Measurements from ENCODE around the gene PCDHB4. TPM values are rescaled to one million over a fixed set of nuclear protein-coding genes. Genes with fewer than 3 reads are reported as not detected.
A peak's percentile ranks its signal among the peaks of the same experiment; 100 is the strongest.
"Not testable (repeated sequence)": the region's sequence is repeated elsewhere in the genome, so short reads cannot be mapped to it uniquely, and the experiment has no call there.

PCDHB4 gene
- total RNA-seq, 1 experiment from 2014 or later: 0.26 TPM

GRCh38 chr5:141135718-141136266 lies 14.2 kb downstream of the PCDHB4 start:
- no peak for TF ChIP-seq CTCF (IDR thresholded peaks at IDR 0.05)
- no peaks in the 10 kb centered on the region for H3K36me3 ChIP-seq (ENCODE audit: control insufficient read depth, insufficient read depth, low read length)
- no peak for ATAC-seq
- in situ Hi-C loops (cut with HindIII; ENCODE audit: low pct_unique_long_range_greater_than_20kb, low sequenced_read_pairs): no loop called here
- DNase-seq (ENCODE audit: low read depth, low spot score): no peak
- no peak overlapping the region for H3K4me3 ChIP-seq (ENCODE audit: low read depth in 2 of 2, low read length in 2 of 2)
- CTCF ChIA-PET: no interaction called here
- no peak overlapping the region for H3K27ac ChIP-seq (ENCODE audit: low read length)
- POLR2A ChIA-PET: no interaction called here
- no peaks in the 10 kb centered on the region for H3K4me1 ChIP-seq (ENCODE audit: control insufficient read depth, insufficient read depth, low read length)
- no TSS peak for BruUV-seq (replicated peaks)
- H3K9me3 ChIP-seq (ENCODE audit: control insufficient read depth, insufficient read depth, low read depth, low read length): no peaks in the 10 kb centered on the region
- H3K27me3 ChIP-seq (ENCODE audit: control insufficient read depth, insufficient read depth, low read length): no peaks in the 10 kb centered on the region
- intact Hi-C loops (cut with micrococcal nuclease; ENCODE audit: unreplicated experiment): no loop called here

GRCh38 chr5:141137346-141137745 lies 15.7 kb downstream of the PCDHB4 start:
- in situ Hi-C loops (cut with HindIII; ENCODE audit: low pct_unique_long_range_greater_than_20kb, low sequenced_read_pairs); BruUV-seq (replicated peaks); CTCF ChIA-PET; H3K27me3 ChIP-seq (ENCODE audit: control insufficient read depth, insufficient read depth, low read length); POLR2A ChIA-PET; intact Hi-C loops (cut with micrococcal nuclease; ENCODE audit: unreplicated experiment); H3K9me3 ChIP-seq (ENCODE audit: control insufficient read depth, insufficient read depth, low read depth, low read length); H3K4me1 ChIP-seq (ENCODE audit: control insufficient read depth, insufficient read depth, low read length); H3K36me3 ChIP-seq (ENCODE audit: control insufficient read depth, insufficient read depth, low read length); DNase-seq (ENCODE audit: low read depth, low spot score); H3K27ac ChIP-seq (ENCODE audit: low read length); ATAC-seq; H3K4me3 ChIP-seq (ENCODE audit: low read depth in 2 of 2, low read length in 2 of 2): not testable (repeated sequence)

- BruUV-seq (replicated peaks): no TSS peak
- H3K27ac ChIP-seq (ENCODE audit: low read length): no peak within 1 kb of the TSS
- in situ Hi-C loops (cut with HindIII; ENCODE audit: low pct_unique_long_range_greater_than_20kb, low sequenced_read_pairs): no loop called here
- ChIA-PET POLR2A (no interaction called here), CTCF (no interaction called here)
- peak; percentile 87 for ATAC-seq
- peak; percentile 69 for TF ChIP-seq CTCF (IDR thresholded peaks at IDR 0.05)
- no peak for TF ChIP-seq SIN3A (IDR thresholded peaks at IDR 0.05; ENCODE audit: borderline replicate concordance, insufficient read depth, low read depth, low read length)
- TF ChIP-seq POLR2AphosphoS5 (IDR thresholded peaks at IDR 0.05; ENCODE audit: low read depth, low read length): no peak
- TF ChIP-seq TCF7L2 (IDR thresholded peaks at IDR 0.05; ENCODE audit: low read depth, low read length): no peak
- no peak for TF ChIP-seq REST (IDR thresholded peaks at IDR 0.05; ENCODE audit: insufficient read depth in 1 of 2, low read depth in 2 of 2, low read length in 1 of 2)
- H3K27me3 ChIP-seq (ENCODE audit: control insufficient read depth, insufficient read depth, low read length): no peaks in the 10 kb centered on the region
- H3K9me3 ChIP-seq (ENCODE audit: control insufficient read depth, insufficient read depth, low read depth, low read length): no peaks in the 10 kb centered on the region
- intact Hi-C loops (cut with micrococcal nuclease; ENCODE audit: unreplicated experiment): no loop called here
- no peak for DNase-seq (ENCODE audit: low read depth, low spot score)
- no peaks in the 10 kb centered on the region for H3K4me1 ChIP-seq (ENCODE audit: control insufficient read depth, insufficient read depth, low read length)
- H3K4me3 ChIP-seq (ENCODE audit: low read depth in 2 of 2, low read length in 2 of 2): peak within 1 kb of the TSS; percentile 39 to 45
- H3K36me3 ChIP-seq (ENCODE audit: control insufficient read depth, insufficient read depth, low read length): no peaks in the 10 kb centered on the region
Measured at GRCh38 chr5:141149812-141150211, 28.2 kb downstream of the PCDHB4 start, which contains the start of gene PCDHB6. PCDHB6 (plus strand) TSS chr5:141150057; CDS start chr5:141150258, 201 bp downstream.

Measured in Panc1 (cell line).